Uterus (tissue), 2 donors: ENCODE results near the gene GSDME.

Experiments
- POLR2A ChIP-seq, 2 donors: fragments of 450-650 bp; IDR thresholded peaks; one replicate each; pipeline ENCODE4 v1.6.1; 2016; ENCODE audit warnings: antibody characterized with exemption in 2 of 2, mild to moderate bottlenecking in 1 of 2, moderate library complexity in 1 of 2
- TF ChIP-seq, protein P1 (sequence below), 4 experiments: fragments of 200-600 bp in 2 of 4; fragments of 450-650 bp in 2 of 4; sonication (generic) in 2 of 4; IDR thresholded peaks; one replicate each; pipeline ENCODE4 v1.5.1; 2016 to 2019; ENCODE audit warnings: antibody characterized with exemption in 4 of 4, mild to moderate bottlenecking in 2 of 4, moderate library complexity in 1 of 4

DNA sequence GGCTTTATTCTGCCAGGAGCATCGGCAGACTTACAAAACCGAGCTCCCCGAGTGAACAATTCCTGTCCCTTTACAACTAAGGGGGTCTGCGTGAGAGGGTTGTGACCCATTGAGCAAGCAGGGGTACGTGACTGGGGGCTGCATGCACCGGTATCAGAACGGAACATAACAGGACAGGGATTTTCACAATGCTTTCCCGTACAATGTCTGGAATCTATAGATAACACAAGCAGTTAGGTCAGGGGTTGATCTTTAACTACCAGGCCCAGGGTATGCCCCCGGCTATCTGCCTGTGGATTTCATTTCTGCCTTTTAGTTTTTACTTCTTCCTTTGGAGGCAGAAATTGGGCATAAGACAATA lies 38.1 kb upstream of the GSDME start:
- TF ChIP-seq, protein P1, sequence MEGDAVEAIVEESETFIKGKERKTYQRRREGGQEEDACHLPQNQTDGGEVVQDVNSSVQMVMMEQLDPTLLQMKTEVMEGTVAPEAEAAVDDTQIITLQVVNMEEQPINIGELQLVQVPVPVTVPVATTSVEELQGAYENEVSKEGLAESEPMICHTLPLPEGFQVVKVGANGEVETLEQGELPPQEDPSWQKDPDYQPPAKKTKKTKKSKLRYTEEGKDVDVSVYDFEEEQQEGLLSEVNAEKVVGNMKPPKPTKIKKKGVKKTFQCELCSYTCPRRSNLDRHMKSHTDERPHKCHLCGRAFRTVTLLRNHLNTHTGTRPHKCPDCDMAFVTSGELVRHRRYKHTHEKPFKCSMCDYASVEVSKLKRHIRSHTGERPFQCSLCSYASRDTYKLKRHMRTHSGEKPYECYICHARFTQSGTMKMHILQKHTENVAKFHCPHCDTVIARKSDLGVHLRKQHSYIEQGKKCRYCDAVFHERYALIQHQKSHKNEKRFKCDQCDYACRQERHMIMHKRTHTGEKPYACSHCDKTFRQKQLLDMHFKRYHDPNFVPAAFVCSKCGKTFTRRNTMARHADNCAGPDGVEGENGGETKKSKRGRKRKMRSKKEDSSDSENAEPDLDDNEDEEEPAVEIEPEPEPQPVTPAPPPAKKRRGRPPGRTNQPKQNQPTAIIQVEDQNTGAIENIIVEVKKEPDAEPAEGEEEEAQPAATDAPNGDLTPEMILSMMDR (IDR thresholded peaks at IDR 0.05) = no peak
- no peak for TF ChIP-seq POLR2A (IDR thresholded peaks at IDR 0.05)
